ENCODE data around the gene NEURL1.

- TF ChIP-seq CTCF (conservative IDR thresholded peaks at IDR 0.05) (no peak), EZH2 (IDR thresholded peaks at IDR 0.05; ENCODE audit: low read depth) (no peak)
These were observed 108.7 kb downstream of the NEURL1 start for GRCh38 chr10:103602028-103602851.
